DOHH2 (cell line): ENCODE measurements around the gene PLXNB3.

Source experiments
- H3F3A ChIP-seq: fragments of 200-600 bp; sonication (generic), shearing (Covaris generic); 2 replicates; pipeline ENCODE4 v1.6.0; 2016; ENCODE audit warnings: antibody characterized with exemption, mild to moderate bottlenecking; ENCODE audit not compliant: control insufficient read depth, insufficient read depth
- H3K27ac ChIP-seq: fragments of 200-600 bp; sonication (generic); 2 replicates; pipeline ENCODE4 v1.5.1; 2014; ENCODE audit warnings: low read depth, mild to moderate bottlenecking, low read length, moderate library complexity
- H3K27me3 ChIP-seq: fragments of 200-600 bp; sonication (generic); 2 replicates; pipeline ENCODE4 v1.6.1; 2014; ENCODE audit warnings: mild to moderate bottlenecking, low read length, mixed read lengths; ENCODE audit not compliant: control insufficient read depth
- H3K36me3 ChIP-seq: fragments of 200-600 bp; sonication (generic); 2 replicates; pipeline ENCODE4 v1.6.1; 2014; ENCODE audit warnings: mild to moderate bottlenecking, low read length, moderate library complexity, mixed read lengths; ENCODE audit not compliant: control insufficient read depth
- H3K4me1 ChIP-seq: fragments of 200-600 bp; sonication (generic); 2 replicates; pipeline ENCODE4 v1.6.1; 2014; ENCODE audit warnings: mild to moderate bottlenecking, low read length, mixed read lengths; ENCODE audit not compliant: control insufficient read depth
- H3K4me2 ChIP-seq: fragments of 200-600 bp; sonication (generic); 2 replicates; pipeline ENCODE4 v1.6.0; 2014; ENCODE audit warnings: mild to moderate bottlenecking, low read length, moderate library complexity
- H3K4me3 ChIP-seq: fragments of 200-600 bp; sonication (generic); 2 replicates; pipeline ENCODE4 v1.5.1; 2014; ENCODE audit warnings: mild to moderate bottlenecking, low read length, mixed read lengths
- H3K79me2 ChIP-seq: fragments of 200-600 bp; sonication (generic); 2 replicates; pipeline ENCODE4 v1.6.1; 2014; ENCODE audit warnings: mild to moderate bottlenecking, low read length, mixed read lengths; ENCODE audit not compliant: control insufficient read depth
- H3K9me2 ChIP-seq: fragments of 200-600 bp; sonication (generic); replicated peaks from 2 replicates; pipeline ENCODE4 v1.6.1; 2014; ENCODE audit warnings: mild to moderate bottlenecking, low read length, mixed read lengths; ENCODE audit not compliant: control insufficient read depth
- H3K9me3 ChIP-seq: fragments of 200-600 bp; sonication (generic); 2 replicates; pipeline ENCODE4 v1.6.1; 2014; ENCODE audit warnings: antibody characterized with exemption, low read length, mixed read lengths; ENCODE audit not compliant: control insufficient read depth, insufficient read depth
- H4K20me1 ChIP-seq: fragments of 200-600 bp; sonication (generic); 2 replicates; pipeline ENCODE4 v1.6.0; 2014; ENCODE audit warnings: low read depth, mild to moderate bottlenecking, antibody characterized with exemption, low read length, moderate library complexity; ENCODE audit not compliant: control insufficient read depth, insufficient read depth
- EZH2phosphoT487 ChIP-seq: fragments of 200-600 bp; sonication (generic); IDR thresholded peaks from 2 replicates; pipeline ENCODE4 v1.6.1; 2017; ENCODE audit warnings: borderline replicate concordance, mild to moderate bottlenecking, antibody characterized with exemption, low read length, moderate library complexity, mixed read lengths
- TF ChIP-seq, protein P1 (sequence below): fragments of 200-600 bp; sonication (generic); IDR thresholded peaks from one replicate; pipeline ENCODE4 v1.5.1; 2014; ENCODE audit warnings: antibody characterized with exemption, mild to moderate bottlenecking, low read depth, low read length; ENCODE audit not compliant: poor library complexity, severe bottlenecking

The PLXNB3 gene

DNA sequence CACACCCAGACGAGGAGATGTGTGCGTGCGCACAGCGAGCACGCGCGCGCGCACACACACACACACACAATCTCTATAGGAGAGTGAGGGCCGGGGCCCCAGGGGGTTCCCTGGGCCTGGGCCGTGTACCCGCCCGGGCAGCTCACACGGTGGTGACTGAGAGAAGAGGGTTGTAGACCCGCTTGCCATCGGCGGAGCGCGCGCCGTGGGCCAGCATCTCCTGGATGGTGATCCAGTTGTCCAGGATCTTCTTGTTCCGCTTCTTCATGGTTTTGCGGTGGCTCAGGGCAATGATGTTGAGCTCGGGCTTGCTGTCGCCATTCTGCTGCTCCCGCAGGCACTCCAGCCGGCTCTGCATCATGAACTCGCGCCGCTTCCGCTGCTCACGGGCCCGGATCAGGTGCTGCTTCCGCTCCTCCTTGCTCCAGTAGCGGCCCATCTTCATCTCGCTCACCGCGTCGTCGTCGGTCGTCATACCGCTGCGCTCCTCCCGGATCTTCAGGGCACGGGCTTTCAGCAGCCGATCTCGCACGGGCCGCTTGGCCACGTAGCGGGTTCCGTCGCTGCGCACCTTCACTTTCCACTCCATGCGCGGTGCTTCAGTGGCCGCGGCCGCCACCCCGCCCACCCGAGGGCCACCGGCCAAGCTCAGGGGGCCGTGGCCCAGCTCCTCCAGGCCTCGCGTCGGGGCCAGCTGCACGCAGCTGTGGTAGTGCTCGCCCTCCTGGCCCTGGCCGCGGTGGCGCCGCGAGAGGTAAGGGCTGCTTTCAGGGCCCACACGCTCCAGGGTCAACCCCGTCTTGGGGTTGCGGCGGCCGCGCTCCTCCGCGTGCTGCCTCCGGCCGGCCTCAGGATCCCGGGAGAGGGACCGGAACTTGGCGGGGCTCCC lies 39.4 kb downstream of the PLXNB3 start:
- Histone ChIP-seq H3K79me2 (no peaks in the 10 kb centered on the region), H3K27me3 (no peaks in the 10 kb centered on the region), H3K36me3 (no peaks in the 10 kb centered on the region; the same call in 1 of the 2 replicates), H3K4me1 (no peaks in the 10 kb centered on the region), H3K4me3 (no peak overlapping the region), H3K27ac (no peak overlapping the region), H3F3A (no peaks in the 10 kb centered on the region), H4K20me1 (no peaks in the 10 kb centered on the region), H3K4me2 (no peak overlapping the region), H3K9me2 (no peaks in the 10 kb centered on the region), H3K9me3 (no peaks in the 10 kb centered on the region)
- TF ChIP-seq EZH2phosphoT487 = no peak
- TF ChIP-seq, protein P1, sequence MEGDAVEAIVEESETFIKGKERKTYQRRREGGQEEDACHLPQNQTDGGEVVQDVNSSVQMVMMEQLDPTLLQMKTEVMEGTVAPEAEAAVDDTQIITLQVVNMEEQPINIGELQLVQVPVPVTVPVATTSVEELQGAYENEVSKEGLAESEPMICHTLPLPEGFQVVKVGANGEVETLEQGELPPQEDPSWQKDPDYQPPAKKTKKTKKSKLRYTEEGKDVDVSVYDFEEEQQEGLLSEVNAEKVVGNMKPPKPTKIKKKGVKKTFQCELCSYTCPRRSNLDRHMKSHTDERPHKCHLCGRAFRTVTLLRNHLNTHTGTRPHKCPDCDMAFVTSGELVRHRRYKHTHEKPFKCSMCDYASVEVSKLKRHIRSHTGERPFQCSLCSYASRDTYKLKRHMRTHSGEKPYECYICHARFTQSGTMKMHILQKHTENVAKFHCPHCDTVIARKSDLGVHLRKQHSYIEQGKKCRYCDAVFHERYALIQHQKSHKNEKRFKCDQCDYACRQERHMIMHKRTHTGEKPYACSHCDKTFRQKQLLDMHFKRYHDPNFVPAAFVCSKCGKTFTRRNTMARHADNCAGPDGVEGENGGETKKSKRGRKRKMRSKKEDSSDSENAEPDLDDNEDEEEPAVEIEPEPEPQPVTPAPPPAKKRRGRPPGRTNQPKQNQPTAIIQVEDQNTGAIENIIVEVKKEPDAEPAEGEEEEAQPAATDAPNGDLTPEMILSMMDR = no peak

DNA sequence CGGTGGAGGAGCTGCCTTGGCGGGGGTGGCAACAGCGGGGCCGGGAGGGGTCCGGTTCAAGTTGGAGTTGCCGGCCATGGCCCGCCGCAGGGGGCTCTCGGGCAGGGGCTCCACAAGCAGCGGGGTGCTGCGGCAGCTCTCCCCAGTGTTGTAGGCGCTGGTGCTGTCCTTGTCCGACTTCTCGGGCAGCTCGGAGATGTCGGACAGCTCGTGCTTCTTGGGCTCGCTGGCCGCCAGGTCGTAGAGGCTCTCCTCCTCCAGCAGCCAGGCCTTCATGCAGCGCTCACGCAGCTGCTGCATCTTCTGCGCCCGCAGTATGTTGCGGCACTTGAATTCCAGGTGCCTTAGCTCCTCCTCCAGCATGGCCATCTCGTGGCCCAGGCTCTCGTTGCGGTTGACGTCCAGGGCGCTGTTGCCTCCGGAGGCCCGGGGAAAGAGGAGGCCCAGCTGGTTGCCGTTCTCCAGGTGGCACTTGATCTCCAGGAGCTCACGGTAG lies 40.1 kb downstream of the PLXNB3 start:
- Histone ChIP-seq H3K4me3 (no peak overlapping the region), H3K27ac (no peak overlapping the region), H3K9me2 (no peaks in the 10 kb centered on the region), H3K36me3 (no peaks in the 10 kb centered on the region), H3K4me1 (no peaks in the 10 kb centered on the region), H3K9me3 (no peaks in the 10 kb centered on the region), H3K4me2 (no peak overlapping the region), H3F3A (no peaks in the 10 kb centered on the region), H4K20me1 (no peaks in the 10 kb centered on the region), H3K79me2 (no peaks in the 10 kb centered on the region), H3K27me3 (no peaks in the 10 kb centered on the region)
- TF ChIP-seq, protein P1 = no peak
- no peak for TF ChIP-seq EZH2phosphoT487

DNA sequence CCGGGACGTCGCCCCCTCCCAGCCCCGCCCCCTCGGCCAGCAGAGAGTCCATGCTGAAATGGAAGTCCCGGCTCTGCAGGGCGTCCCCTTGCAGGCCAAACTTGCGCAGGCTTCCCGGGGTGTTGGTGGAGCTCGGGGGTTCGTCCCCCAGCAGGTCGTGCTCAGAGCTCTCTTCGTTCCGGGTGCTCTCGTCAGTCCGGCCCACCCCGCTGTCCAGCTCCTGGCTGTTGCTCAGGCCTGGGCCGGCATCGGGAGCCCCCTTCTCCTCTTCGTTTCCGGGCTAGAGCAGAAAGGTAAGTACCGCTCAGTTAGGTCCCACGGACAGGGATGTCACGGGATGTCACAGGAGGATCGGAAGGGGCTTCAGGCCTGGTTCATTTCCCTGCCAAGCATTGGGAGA lies 40.6 kb downstream of the PLXNB3 start:
- Histone ChIP-seq H3K9me3 (no peaks in the 10 kb centered on the region), H4K20me1 (no peaks in the 10 kb centered on the region), H3K4me1 (no peaks in the 10 kb centered on the region)

More for the DNA sequence above, 40.6 kb downstream of the PLXNB3 start:
- Histone ChIP-seq H3K27ac (no peak overlapping the region), H3F3A (no peaks in the 10 kb centered on the region), H3K79me2 (no peaks in the 10 kb centered on the region), H3K4me3 (no peak overlapping the region), H3K36me3 (no peaks in the 10 kb centered on the region), H3K9me2 (no peaks in the 10 kb centered on the region), H3K27me3 (no peaks in the 10 kb centered on the region), H3K4me2 (no peak overlapping the region)
- TF ChIP-seq EZH2phosphoT487 = no peak
- TF ChIP-seq, protein P1 = no peak
